Ovary (tissue), 3 donors: Measurements from ENCODE around the gene C11orf97.

Experiments
- POLR2A ChIP-seq: fragments of 450-650 bp; IDR thresholded peaks from one replicate; pipeline ENCODE4 v1.6.1; 2017; ENCODE audit warnings: antibody characterized with exemption, mild to moderate bottlenecking, moderate library complexity
- TF ChIP-seq, protein P1 (sequence below), 3 donors: fragments of 450-650 bp in 2 of 3; fragments of 200-600 bp in 1 of 3; IDR thresholded peaks; one replicate each; pipeline versions ENCODE4 v1.5.1 to v1.8.0; 2016 to 2022; ENCODE audit warnings: antibody characterized with exemption in 3 of 3, mild to moderate bottlenecking in 1 of 3
- donor health status: DM: no; HTN: no; CAD: no.

DNA sequence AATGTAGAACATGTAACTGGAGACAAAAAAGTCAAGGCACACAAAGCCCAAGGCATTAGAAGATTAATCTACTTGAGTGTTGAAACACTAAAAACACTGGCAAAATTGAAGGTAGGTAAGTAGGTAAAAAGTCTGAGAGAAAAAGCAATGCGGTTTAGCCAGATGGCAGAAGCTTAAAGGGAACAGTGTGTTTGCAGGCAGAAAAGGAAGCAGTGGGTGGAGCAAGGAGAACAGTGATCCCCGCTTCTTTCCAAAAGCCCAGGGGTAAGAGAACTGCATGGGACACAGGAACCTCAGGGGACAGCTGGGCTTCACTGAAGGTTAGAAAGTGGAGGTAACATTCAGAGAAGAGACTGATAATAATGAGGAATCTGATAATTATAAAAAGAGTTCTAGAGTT is 34.6 kb upstream of the C11orf97 start:
- TF ChIP-seq, protein P1, sequence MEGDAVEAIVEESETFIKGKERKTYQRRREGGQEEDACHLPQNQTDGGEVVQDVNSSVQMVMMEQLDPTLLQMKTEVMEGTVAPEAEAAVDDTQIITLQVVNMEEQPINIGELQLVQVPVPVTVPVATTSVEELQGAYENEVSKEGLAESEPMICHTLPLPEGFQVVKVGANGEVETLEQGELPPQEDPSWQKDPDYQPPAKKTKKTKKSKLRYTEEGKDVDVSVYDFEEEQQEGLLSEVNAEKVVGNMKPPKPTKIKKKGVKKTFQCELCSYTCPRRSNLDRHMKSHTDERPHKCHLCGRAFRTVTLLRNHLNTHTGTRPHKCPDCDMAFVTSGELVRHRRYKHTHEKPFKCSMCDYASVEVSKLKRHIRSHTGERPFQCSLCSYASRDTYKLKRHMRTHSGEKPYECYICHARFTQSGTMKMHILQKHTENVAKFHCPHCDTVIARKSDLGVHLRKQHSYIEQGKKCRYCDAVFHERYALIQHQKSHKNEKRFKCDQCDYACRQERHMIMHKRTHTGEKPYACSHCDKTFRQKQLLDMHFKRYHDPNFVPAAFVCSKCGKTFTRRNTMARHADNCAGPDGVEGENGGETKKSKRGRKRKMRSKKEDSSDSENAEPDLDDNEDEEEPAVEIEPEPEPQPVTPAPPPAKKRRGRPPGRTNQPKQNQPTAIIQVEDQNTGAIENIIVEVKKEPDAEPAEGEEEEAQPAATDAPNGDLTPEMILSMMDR (IDR thresholded peaks at IDR 0.05), result no peak
- no peak for TF ChIP-seq POLR2A
